Mucosa of rectum (tissue), 2 donors: ENCODE measurements around the gene CC2D2A.

ENCODE experiments used
- H3K27ac ChIP-seq, 2 donors: one replicate each; pipeline ENCODE4 v1.7.0; 2013; ENCODE audit warnings: inconsistent platforms in 2 of 2, low read depth in 2 of 2, low read length in 2 of 2
- H3K27me3 ChIP-seq, 2 donors: one replicate each; pipeline ENCODE4 v1.7.0; 2013; ENCODE audit warnings: low read length in 2 of 2; ENCODE audit not compliant: control insufficient read depth in 2 of 2, insufficient read depth in 2 of 2
- H3K36me3 ChIP-seq, 2 donors: one replicate each; pipeline ENCODE4 v1.7.0; 2013; ENCODE audit warnings: low read length in 2 of 2; ENCODE audit not compliant: control insufficient read depth in 2 of 2, insufficient read depth in 2 of 2
- H3K4me1 ChIP-seq, 2 donors: one replicate each; pipeline ENCODE4 v1.7.0; 2013; ENCODE audit warnings: low read length in 2 of 2, mild to moderate bottlenecking in 1 of 2; ENCODE audit not compliant: control insufficient read depth in 2 of 2, insufficient read depth in 2 of 2
- H3K4me3 ChIP-seq, 2 donors: one replicate each; pipeline ENCODE4 v1.7.0; 2013; ENCODE audit warnings: low read length in 2 of 2
- H3K9ac ChIP-seq, 2 donors: one replicate each; pipeline ENCODE4 v1.7.0; 2013; ENCODE audit warnings: low read length in 2 of 2, low read depth in 1 of 2, mild to moderate bottlenecking in 1 of 2
- H3K9me3 ChIP-seq, 2 donors: one replicate each; pipeline ENCODE4 v1.7.0; 2013; ENCODE audit warnings: low read length in 2 of 2; ENCODE audit not compliant: control insufficient read depth in 2 of 2
- donor health status: healthy.
- donor health status: Normal muscosa, but diverticular disease.

Gene CC2D2A

GRCh38 chr4:15569746-15570145, 100.1 kb downstream of the CC2D2A start:
- no peaks in the 10 kb centered on the region for H3K4me1 ChIP-seq
- H3K9me3 ChIP-seq: no peaks in the 10 kb centered on the region
- H3K36me3 ChIP-seq: peaks cover 0 to 4% of the 10 kb centered on the region in 2 donors
- H3K9ac ChIP-seq: no peak overlapping the region
- no peaks in the 10 kb centered on the region for H3K27me3 ChIP-seq
- no peak overlapping the region for H3K27ac ChIP-seq
- H3K4me3 ChIP-seq: no peak overlapping the region

- Histone ChIP-seq H3K27me3 (no peaks in the 10 kb centered on the region), H3K9ac (no peak overlapping the region), H3K4me3 (no peak overlapping the region), H3K27ac (no peak overlapping the region), H3K9me3 (no peaks in the 10 kb centered on the region), H3K36me3 (peaks cover 0 to 3% of the 10 kb centered on the region in 2 donors), H3K4me1 (no peaks in the 10 kb centered on the region)
Observed at GRCh38 chr4:15575966-15576365, 106.3 kb downstream of the CC2D2A start.

GRCh38 chr4:15577508-15577907, 107.8 kb downstream of the CC2D2A start:
- Histone ChIP-seq H3K27ac (no peak overlapping the region), H3K4me3 (no peak overlapping the region), H3K4me1 (no peaks in the 10 kb centered on the region), H3K36me3 (peaks cover 0 to 3% of the 10 kb centered on the region in 2 donors), H3K9me3 (no peaks in the 10 kb centered on the region), H3K9ac (no peak overlapping the region), H3K27me3 (no peaks in the 10 kb centered on the region)

- no peaks in the 10 kb centered on the region for H3K27me3 ChIP-seq
Observed at GRCh38 chr4:15584785-15585184, 115.1 kb downstream of the CC2D2A start.

GRCh38 chr4:15585331-15585730, 115.6 kb downstream of the CC2D2A start:
- no peak overlapping the region for H3K4me3 ChIP-seq
- peaks cover 0 to 2% of the 10 kb centered on the region in 2 donors for H3K36me3 ChIP-seq
- H3K27me3 ChIP-seq: no peaks in the 10 kb centered on the region
- H3K27ac ChIP-seq: no peak overlapping the region
- no peaks in the 10 kb centered on the region for H3K9me3 ChIP-seq
- H3K4me1 ChIP-seq: no peaks in the 10 kb centered on the region
- H3K9ac ChIP-seq: no peak overlapping the region

More at GRCh38 chr4:15584785-15585184, 115.1 kb downstream of the CC2D2A start:
- Histone ChIP-seq H3K36me3 (peaks cover 0 to 2% of the 10 kb centered on the region in 2 donors), H3K4me1 (no peaks in the 10 kb centered on the region), H3K9ac (no peak overlapping the region), H3K4me3 (no peak overlapping the region), H3K27ac (no peak overlapping the region), H3K9me3 (no peaks in the 10 kb centered on the region)

- Histone ChIP-seq H3K4me1 (no peaks in the 10 kb centered on the region), H3K27ac (no peak overlapping the region), H3K9me3 (no peaks in the 10 kb centered on the region), H3K27me3 (no peaks in the 10 kb centered on the region), H3K36me3 (peaks cover 0 to 2% of the 10 kb centered on the region in 2 donors), H3K9ac (no peak overlapping the region), H3K4me3 (no peak overlapping the region)
Observed at GRCh38 chr4:15586066-15586465, 116.4 kb downstream of the CC2D2A start.

GRCh38 chr4:15587649-15588048, 118.0 kb downstream of the CC2D2A start:
- no peak overlapping the region for H3K27ac ChIP-seq
- H3K4me3 ChIP-seq: no peak overlapping the region
- H3K27me3 ChIP-seq: no peaks in the 10 kb centered on the region
- no peak overlapping the region for H3K9ac ChIP-seq
- H3K4me1 ChIP-seq: no peaks in the 10 kb centered on the region
- H3K36me3 ChIP-seq: peaks cover 0 to 2% of the 10 kb centered on the region in 2 donors
- no peaks in the 10 kb centered on the region for H3K9me3 ChIP-seq

- Histone ChIP-seq H3K36me3 (peaks cover 0 to 1% of the 10 kb centered on the region in 2 donors), H3K4me3 (no peak overlapping the region), H3K4me1 (no peaks in the 10 kb centered on the region), H3K27me3 (no peaks in the 10 kb centered on the region), H3K9me3 (no peaks in the 10 kb centered on the region), H3K9ac (no peak overlapping the region), H3K27ac (no peak overlapping the region)
Observed at GRCh38 chr4:15592799-15593198, 123.1 kb downstream of the CC2D2A start.

- H3K4me3 ChIP-seq: no peak overlapping the region
- H3K27me3 ChIP-seq: no peaks in the 10 kb centered on the region
- no peak overlapping the region for H3K27ac ChIP-seq
- H3K36me3 ChIP-seq: peaks cover 0 to 7% of the 10 kb centered on the region in 2 donors
- no peaks in the 10 kb centered on the region for H3K9me3 ChIP-seq
- no peak overlapping the region for H3K9ac ChIP-seq
- no peaks in the 10 kb centered on the region for H3K4me1 ChIP-seq
Observed at GRCh38 chr4:15598644-15599043, 129.0 kb downstream of the CC2D2A start.

- H3K9me3 ChIP-seq: no peaks in the 10 kb centered on the region
Observed at GRCh38 chr4:15600176-15600575, 130.5 kb downstream of the CC2D2A start.

GRCh38 chr4:15601862-15602261, 132.2 kb downstream of the CC2D2A start:
- Histone ChIP-seq H3K27ac (no peak overlapping the region), H3K27me3 (no peaks in the 10 kb centered on the region), H3K9ac (no peak overlapping the region), H3K4me1 (no peaks in the 10 kb centered on the region), H3K9me3 (no peaks in the 10 kb centered on the region), H3K4me3 (no peak overlapping the region), H3K36me3 (peaks cover 3 to 18% of the 10 kb centered on the region in 2 donors)

More at GRCh38 chr4:15600176-15600575, 130.5 kb downstream of the CC2D2A start:
- no peaks in the 10 kb centered on the region for H3K27me3 ChIP-seq
- no peak overlapping the region for H3K4me3 ChIP-seq
- no peak overlapping the region for H3K9ac ChIP-seq
- no peak overlapping the region for H3K27ac ChIP-seq
- H3K36me3 ChIP-seq: peaks cover 0 to 16% of the 10 kb centered on the region in 2 donors
- H3K4me1 ChIP-seq: no peaks in the 10 kb centered on the region
